ENCODE results near the gene GSN.

DNA sequence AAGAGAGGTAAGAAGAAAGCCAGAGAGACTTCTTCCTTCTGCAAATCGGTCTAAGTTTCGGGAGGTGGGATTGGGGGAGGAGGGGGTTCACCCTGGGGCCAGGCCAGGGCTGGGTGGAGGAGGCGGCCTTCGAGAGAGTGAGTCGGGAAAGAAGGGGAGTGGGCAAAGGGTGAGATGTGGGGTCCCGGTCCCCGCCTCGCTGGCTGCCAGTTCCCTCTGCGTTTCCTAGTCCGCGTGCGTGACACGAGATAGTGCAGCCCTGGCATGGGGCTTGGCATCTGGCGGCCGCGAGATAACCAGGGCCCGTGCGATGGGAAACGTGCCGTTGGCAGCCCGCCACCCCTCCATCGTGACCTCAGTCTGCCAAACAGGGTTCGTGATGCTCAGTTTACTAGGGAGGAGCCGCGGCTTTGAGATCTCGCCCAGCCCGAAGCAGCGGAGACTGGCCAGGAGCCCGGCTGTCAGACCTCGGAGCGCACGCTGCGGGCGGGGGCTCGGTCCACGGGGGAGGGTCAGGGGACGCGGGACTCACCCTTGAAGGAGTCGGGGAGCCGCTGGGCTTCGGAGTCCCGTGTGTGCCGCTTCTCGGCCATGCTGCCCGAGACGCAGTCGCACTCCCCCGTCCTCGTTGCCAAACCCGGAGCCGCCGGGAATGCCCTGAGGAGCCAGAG is 101.8 kb downstream of the GSN start, which contains the start of gene STOM:
- TF ChIP-seq, protein P1, sequence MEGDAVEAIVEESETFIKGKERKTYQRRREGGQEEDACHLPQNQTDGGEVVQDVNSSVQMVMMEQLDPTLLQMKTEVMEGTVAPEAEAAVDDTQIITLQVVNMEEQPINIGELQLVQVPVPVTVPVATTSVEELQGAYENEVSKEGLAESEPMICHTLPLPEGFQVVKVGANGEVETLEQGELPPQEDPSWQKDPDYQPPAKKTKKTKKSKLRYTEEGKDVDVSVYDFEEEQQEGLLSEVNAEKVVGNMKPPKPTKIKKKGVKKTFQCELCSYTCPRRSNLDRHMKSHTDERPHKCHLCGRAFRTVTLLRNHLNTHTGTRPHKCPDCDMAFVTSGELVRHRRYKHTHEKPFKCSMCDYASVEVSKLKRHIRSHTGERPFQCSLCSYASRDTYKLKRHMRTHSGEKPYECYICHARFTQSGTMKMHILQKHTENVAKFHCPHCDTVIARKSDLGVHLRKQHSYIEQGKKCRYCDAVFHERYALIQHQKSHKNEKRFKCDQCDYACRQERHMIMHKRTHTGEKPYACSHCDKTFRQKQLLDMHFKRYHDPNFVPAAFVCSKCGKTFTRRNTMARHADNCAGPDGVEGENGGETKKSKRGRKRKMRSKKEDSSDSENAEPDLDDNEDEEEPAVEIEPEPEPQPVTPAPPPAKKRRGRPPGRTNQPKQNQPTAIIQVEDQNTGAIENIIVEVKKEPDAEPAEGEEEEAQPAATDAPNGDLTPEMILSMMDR (IDR thresholded peaks at IDR 0.05 in 4 of 5, conservative IDR thresholded peaks at IDR 0.05 in 1 of 5), result peak in 1 of 5 experiments; percentile 27
- peak; percentile 99 to 100 for TF ChIP-seq POLR2A (IDR thresholded peaks at IDR 0.05)
